Body of pancreas (tissue), 4 donors: ENCODE data around the gene NAA25.

Source experiments
- CTCF ChIP-seq, 7 experiments: fragments of 450-650 bp in 4 of 7; fragments of 200-600 bp in 3 of 7; sonication (generic) in 3 of 7; IDR thresholded peaks; one replicate each; pipeline ENCODE4 v1.5.1; 2016 to 2019; ENCODE audit warnings: antibody characterized with exemption in 7 of 7
- POLR2A ChIP-seq, 3 donors: fragments of 450-650 bp; IDR thresholded peaks; one replicate each; pipeline ENCODE4 v1.6.1; 2016; ENCODE audit warnings: antibody characterized with exemption in 3 of 3, mild to moderate bottlenecking in 2 of 3

- TF ChIP-seq CTCF (IDR thresholded peaks at IDR 0.05) (no peak), POLR2A (IDR thresholded peaks at IDR 0.05) (no peak)
Observed at GRCh38 chr12:112061137-112061536, 47.4 kb downstream of the NAA25 start.
